ENCODE results near the gene PCDHB14. TPM values are rescaled to one million over a fixed set of nuclear protein-coding genes. Genes with fewer than 3 reads are reported as not detected.

The PCDHB14 gene
- total and polyA plus RNA-seq, 2 of the 4 experiments (the other 2 are of a cell fraction): 0.18 to 0.36 TPM

GRCh38 chr5:141269195-141269594, 46.1 kb downstream of the PCDHB14 start:
- H2BK15ac ChIP-seq (ENCODE audit: low read depth, low read length): no peak overlapping the region
- no peak overlapping the region for H4K5ac ChIP-seq (ENCODE audit: low read depth, low read length)
- H4K20me1 ChIP-seq (ENCODE audit: insufficient read depth, low read length): no peaks in the 10 kb centered on the region
- H3K27ac ChIP-seq (ENCODE audit: insufficient read depth, low read length): no peak overlapping the region
- H3K27me3 ChIP-seq (ENCODE audit: control insufficient read depth, insufficient read depth, low read length): no peaks in the 10 kb centered on the region
- intact Hi-C loops (cut with micrococcal nuclease): no loop called here
- H3K14ac ChIP-seq (replicated peaks; ENCODE audit: low read depth, low read length): no peak overlapping the region
- no peak overlapping the region for H3K4me3 ChIP-seq (ENCODE audit: insufficient read depth, low read depth, low read length)
- no peak overlapping the region for H2BK5ac ChIP-seq (ENCODE audit: low read depth, low read length, poor library complexity, severe bottlenecking)
- H2BK20ac ChIP-seq (ENCODE audit: low read depth, low read length): no peak overlapping the region
- no peak overlapping the region for H3K18ac ChIP-seq (ENCODE audit: low read depth, low read length)
- CTCF ChIA-PET: no interaction called here
- no CpG with 5 or more reads among the region's 4 CpGs for WGBS, 2 experiments (ENCODE audit: extremely low coverage in 2 of 2, insufficient read length in 1 of 2)
- H3K23ac ChIP-seq (ENCODE audit: low read depth, low read length): no peak overlapping the region
- ATAC-seq (ENCODE audit: low read depth): no peak
- no peaks in the 10 kb centered on the region for H3K4me1 ChIP-seq (ENCODE audit: control insufficient read depth, insufficient read depth, low read length)
- dilution Hi-C loops (cut with HindIII; ENCODE audit: low sequenced_read_pairs, unreplicated experiment): no loop called here
- no peaks in the 10 kb centered on the region for H3K36me3 ChIP-seq (ENCODE audit: control insufficient read depth, insufficient read depth, low read length)
- BruUV-seq (replicated peaks): no TSS peak
- no peak overlapping the region for H3K4me2 ChIP-seq (ENCODE audit: low read depth, low read length)
- no peak for DNase-seq
- H3K4ac ChIP-seq (ENCODE audit: low read depth, low read length): no peak overlapping the region
- no peak overlapping the region for H4K8ac ChIP-seq (ENCODE audit: low read depth in 2 of 2, low read length in 2 of 2)
- H4K91ac ChIP-seq (ENCODE audit: insufficient read depth, low read depth, low read length): no peak overlapping the region
- no peaks in the 10 kb centered on the region for H3K9me1 ChIP-seq (ENCODE audit: insufficient read depth, low read length)
- H2AK9ac ChIP-seq (replicated peaks; ENCODE audit: low read depth, low read length, poor library complexity): no peak overlapping the region
- H3K9me3 ChIP-seq (ENCODE audit: control insufficient read depth, insufficient read depth, low read length): peaks cover 47% of the 10 kb centered on the region
- no peak overlapping the region for H3K9ac ChIP-seq (ENCODE audit: low read depth, low read length)
- POLR2A ChIA-PET (ENCODE audit: unreplicated experiment): no interaction called here
- no peaks in the 10 kb centered on the region for H3K79me1 ChIP-seq (ENCODE audit: low read depth in 1 of 2, low read length in 2 of 2)
- H2AFZ ChIP-seq (replicated peaks; ENCODE audit: low read length, poor library complexity): no peak overlapping the region
- no peak overlapping the region for H2AK5ac ChIP-seq (ENCODE audit: low read depth, low read length)
- TF ChIP-seq NFE2L2 (IDR thresholded peaks at IDR 0.05; ENCODE audit: low read depth, low read length) (peak; percentile 85), USF2 (IDR thresholded peaks at IDR 0.05; ENCODE audit: low read depth, low read length) (no peak)
- no peak overlapping the region for H3K56ac ChIP-seq (ENCODE audit: extremely low read depth, insufficient read depth, low read length)
- no peak overlapping the region for H2BK120ac ChIP-seq (ENCODE audit: low read depth, low read length)
- in situ Hi-C loops (cut with MboI; ENCODE audit: low sequenced_read_pairs): no loop called here

All from IMR-90 (cell line).